IPS-NIHi7 (cell line): ENCODE measurements around the gene C18orf63.

Experiments used
- DNase-seq: peaks from one replicate; pipeline ENCODE4 v3.0.0; 2012; ENCODE audit warnings: mixed read lengths; ENCODE audit errors: extremely low spot score

C18orf63 gene

DNA sequence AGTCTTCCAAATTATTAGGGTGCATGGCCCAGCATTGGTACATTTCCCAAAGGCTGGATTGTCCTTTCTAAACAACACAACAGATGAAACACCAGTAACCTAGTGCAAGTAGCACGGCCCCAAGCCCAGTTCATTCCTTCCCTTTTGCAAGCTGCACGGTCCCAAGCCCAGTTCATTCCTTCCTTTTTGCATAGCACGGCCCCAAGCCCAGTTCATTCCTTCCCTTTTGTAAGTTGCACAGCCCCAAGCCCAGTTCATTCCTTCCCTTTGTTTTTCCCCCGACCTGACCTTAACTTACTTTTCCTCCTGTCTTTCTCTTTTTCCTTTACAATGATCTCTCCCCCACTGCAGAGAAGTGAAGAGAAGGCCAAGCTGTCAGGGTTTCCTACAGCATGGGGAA lies 60.9 kb downstream of the C18orf63 start:
- no peak for DNase-seq

DNA sequence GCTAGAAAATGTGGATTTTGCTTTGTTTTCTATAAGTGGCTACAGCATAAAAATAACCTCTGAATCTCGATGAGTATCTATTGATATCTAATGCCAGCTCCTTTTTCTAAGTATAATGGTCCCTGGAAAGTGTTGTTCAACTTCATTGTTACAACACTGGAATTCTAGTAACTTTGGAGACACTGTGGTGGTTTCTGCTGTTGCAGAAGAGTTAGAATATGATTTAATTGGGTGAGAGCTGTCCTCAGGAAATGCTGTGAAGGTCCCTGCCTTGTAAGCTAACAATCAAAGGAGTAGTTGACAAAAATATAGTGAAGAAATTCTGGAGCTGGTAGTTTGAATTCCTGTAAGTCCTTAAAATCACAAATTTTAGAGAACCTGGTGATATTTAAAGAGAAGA lies 62.1 kb downstream of the C18orf63 start:
- DNase-seq: no peak

DNA sequence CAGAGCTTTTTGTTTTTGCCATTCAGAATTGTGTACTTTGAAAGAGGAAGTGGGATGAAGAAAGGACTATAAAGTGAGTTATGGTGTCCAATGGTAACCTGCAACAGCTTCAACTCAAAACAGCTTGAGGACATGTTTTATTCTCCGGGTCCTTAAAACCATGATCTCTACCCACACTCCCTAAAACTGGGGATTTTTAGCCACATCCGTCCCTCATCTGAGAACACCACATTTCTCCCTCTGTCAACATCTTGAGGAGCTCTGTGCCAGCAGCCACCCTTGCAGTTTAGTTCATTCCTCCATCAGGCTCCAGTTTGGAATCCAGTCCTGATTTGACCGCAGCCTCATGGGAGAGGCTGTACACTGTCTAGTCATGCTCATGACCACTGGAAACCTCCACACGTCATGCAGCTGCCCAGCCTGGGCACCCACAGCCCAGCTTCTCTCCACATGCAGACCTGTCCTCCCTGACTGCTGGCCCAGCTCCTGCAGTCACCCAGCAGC lies 62.6 kb downstream of the C18orf63 start:
- DNase-seq: no peak

DNA sequence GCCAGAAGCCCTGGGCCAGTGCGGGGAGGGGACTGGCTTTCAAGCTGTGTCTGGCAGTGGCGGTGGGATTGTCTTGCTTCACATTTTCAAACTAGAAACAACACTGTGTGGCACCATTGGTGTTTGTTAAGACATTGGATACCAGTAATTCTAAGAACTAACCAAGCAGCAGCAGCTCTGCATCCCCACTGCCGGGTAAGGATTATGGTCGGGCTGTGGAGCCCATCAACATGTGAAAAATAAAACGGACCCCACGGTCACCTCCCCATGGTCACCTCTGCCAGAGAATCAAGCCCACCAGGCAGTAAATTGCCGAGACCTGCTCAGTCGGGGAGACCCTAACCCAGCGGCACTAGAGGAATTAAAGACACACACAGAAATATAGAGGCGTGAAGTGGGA lies 65.3 kb downstream of the C18orf63 start:
- DNase-seq: no peak

DNA sequence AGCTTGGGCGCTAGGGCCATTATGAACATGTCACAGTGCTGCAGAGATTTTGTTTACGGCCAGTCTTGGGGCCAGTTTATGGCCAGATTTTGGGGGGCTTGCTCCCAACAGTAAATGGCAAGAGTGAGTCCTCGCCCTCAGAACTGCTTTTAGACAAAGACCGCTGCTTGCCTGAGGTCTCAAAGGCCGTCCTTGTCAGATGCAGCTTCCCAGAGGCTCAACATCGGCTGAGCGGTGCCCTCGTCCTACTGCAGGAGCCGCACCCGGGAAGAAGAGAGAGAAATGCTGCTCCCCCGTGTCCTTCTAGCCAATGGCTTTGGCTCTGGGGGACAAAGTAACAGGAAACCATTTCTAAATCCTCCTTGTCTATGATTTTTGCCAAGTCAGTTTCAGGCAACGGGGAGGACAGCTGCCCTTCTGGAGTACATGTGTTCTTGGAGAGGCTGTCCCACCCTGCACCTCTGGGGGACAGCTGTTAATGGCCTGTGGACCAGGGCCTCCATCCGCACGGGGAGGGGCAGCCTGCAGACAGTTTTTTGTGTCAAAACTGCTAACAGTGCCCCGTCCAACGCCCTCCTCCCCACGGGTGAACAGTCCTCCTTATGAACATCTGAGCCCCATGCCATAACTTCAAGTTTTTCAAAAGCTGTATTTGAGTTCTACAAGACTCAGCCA lies 66.1 kb downstream of the C18orf63 start:
- no peak for DNase-seq

DNA sequence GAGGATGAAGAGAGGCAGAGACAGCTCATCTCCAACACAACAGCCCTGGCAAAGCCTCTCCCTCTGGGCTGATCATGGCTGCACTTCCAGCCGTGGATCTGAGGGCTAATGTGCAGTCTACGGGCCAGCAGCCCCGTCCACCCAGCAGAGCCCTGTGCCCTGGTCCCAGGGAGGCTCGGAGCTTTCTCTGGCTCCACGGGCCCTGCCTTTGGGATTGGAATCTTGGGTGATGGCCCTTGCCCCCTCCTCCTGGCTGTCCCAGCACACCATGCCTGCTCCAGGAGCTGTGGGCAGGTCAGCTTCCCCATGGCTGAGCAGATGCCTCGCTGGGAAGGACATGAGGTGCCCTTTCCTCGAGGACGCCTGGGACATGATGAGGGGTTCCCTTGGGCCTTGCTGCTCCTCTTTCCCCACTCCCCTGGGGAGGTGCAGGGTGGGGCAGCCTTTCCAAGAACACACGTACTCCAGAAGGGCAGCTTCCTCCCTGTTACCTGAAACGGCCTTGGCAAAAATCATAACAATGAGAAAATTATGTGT lies 66.9 kb downstream of the C18orf63 start:
- no peak for DNase-seq

DNA sequence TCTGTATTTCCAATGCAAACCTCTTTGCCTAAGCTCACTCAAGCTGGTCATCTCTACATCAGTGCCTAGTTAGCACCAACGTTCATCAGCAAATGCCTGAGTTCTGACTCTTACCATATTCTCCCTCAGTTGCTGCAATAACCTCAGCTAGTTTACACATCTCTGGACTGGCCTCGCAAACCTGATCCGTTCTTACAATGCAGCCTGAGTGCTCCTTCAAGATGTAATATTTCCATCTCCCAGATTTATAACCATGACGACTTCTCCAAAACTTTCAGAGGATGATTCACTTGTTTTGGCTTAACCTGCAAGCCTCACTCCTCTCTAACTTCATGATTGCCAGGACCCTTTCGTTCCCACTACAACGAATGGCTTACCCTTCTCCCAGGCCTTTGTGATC lies 71.7 kb downstream of the C18orf63 start:
- no peak for DNase-seq

DNA sequence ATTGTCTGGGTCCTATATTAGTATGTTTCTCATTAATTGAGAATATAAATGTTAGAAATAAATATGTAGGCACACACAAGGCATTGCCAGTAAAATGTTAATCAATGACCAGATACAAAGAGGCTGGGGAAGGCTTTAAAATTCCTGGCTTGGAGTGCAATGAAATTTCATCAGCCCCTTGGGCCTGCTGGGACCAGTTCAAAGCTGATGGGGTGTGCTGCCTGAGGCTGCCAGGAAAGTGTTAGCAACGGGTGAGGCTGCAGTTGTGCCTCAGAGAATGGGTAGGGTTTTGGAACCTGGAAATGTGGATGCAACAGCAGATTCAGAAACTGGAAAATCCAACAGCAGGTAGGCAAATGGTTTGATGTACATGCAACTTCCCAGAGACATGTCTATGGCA lies 72.6 kb downstream of the C18orf63 start:
- no peak for DNase-seq

DNA sequence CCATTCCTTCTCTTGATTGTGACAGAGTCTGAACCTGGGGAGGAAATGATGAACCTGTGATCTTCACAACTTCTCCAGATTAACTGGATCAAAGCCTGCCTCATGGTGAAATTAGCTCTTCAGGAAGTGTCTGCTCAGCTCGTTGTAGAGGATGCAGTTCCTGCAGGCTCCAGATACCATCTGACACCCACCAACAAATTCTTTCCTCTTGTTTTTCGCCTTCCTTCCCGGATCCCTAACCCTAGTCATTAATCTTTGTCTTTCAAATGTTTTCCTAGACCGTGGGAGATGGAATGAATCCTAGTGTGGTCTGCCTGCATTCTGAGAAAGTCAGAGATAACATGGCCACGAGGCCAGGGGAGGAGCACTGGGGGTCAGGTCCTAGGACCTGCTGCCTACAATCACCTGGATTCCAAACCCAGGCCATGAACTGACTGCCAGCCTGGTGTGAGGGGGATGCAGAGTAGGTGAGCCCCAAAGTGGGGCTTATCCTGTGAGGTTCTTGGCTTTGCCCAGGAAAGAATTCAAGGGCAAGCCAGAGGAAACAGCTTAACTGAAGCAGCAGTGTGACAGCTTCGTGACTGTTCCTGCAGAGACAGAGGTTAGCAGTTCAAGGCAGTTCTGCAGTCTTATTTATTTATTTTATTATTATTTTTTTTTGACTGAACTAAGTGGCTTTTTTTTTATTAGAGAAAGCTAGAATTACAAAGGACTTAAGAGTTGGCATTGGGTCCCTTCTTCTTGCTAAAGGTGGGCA lies 73.7 kb downstream of the C18orf63 start:
- no peak for DNase-seq

DNA sequence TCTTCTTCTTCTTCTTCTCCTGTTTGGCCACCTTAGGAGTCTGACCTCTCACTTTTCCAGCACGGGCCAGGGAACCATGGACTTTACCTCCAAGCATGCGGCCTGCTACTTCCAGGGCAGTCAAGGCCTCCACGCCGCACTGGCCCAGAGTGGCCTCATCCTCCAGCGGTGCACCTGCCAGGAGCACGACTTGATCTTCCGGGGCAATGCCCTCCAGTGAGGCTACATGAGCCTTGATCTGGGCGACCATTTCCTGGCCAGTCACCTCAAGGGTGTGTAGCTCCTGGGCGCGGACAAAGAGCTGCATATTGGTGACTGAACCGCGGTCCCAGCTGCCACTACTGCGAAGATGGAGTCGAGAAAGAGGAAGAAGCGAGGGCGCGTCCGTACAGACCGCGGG lies 74.4 kb downstream of the C18orf63 start:
- no peak for DNase-seq

DNA sequence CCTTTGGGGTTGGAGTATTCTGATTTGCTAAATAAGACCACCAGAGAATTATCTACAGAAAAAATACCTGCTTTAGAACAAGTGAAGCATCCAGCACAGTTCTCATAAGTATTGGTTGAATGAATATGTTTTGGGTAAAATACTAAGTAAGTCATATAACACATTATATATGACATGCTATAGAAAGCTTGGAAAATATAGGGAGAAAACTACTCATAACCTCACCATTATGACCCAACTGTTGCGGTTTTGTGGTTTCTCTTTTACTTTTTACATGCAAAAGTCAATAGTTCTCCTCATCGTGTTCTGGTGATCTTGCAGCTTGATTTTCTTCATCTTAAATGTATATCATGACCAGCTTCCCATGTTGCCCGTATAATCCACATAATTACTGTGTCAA lies 75.3 kb downstream of the C18orf63 start:
- no peak for DNase-seq

DNA sequence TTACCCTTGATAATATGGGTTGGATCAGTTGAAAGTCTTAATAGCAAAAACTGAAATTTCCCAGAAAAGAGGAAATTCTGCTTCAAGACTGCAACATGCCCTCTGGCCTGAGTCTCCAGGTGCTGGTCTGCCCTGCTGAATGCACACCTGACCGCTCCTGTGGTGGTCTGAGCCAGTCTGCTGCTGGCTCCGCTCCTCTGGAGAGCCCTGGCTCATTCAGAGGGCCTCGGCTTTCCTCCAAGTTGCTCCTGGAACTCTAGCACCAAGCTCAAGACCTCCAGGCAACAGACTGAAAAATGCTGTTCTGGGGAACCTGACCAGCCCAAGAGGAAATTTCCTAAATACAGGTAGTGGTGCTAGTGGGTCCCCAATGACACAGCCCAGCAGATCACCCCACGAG lies 76.7 kb downstream of the C18orf63 start:
- DNase-seq: no peak

DNA sequence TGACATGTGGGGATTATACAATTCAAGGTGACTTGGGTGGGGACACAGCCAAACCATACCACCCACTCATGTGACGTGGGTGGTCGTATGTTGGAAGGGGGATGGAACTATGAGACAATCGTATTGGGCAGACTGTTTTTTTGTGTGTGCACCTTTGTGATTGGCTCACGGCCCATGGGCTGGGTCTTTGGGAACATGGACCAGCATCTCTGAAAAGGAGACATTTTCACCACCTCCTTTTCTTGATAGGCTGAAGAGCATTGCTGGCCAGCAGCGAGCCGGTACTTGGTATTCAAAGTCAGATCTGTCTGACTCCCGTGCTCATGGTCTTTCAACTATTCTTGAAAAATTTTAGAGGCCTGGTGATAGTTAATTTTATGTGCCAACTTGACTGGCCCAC lies 79.4 kb downstream of the C18orf63 start:
- no peak for DNase-seq

DNA sequence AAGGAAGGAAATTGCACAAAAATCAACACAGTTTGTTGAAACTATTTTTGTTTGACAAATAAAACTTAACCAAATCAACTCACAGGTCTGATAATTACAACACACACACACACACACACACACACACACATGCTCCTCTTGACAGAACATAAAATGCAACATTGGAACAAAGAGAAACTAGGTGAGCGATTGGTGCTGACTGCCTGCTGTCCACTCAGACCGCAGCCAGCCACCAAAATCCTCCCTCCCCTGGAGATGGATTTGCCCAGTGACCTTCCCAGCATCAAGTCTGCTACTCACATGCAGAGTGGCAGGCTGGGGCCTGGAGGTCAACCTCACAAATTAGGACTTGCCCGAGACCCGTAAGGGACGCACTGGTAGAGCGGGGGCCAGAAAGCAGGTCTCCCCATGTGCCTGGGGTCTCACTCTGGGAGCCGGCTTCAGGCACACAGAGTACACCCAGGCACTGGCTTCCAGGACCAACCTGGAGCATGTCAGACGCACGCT lies 80.1 kb downstream of the C18orf63 start:
- DNase-seq: no peak

DNA sequence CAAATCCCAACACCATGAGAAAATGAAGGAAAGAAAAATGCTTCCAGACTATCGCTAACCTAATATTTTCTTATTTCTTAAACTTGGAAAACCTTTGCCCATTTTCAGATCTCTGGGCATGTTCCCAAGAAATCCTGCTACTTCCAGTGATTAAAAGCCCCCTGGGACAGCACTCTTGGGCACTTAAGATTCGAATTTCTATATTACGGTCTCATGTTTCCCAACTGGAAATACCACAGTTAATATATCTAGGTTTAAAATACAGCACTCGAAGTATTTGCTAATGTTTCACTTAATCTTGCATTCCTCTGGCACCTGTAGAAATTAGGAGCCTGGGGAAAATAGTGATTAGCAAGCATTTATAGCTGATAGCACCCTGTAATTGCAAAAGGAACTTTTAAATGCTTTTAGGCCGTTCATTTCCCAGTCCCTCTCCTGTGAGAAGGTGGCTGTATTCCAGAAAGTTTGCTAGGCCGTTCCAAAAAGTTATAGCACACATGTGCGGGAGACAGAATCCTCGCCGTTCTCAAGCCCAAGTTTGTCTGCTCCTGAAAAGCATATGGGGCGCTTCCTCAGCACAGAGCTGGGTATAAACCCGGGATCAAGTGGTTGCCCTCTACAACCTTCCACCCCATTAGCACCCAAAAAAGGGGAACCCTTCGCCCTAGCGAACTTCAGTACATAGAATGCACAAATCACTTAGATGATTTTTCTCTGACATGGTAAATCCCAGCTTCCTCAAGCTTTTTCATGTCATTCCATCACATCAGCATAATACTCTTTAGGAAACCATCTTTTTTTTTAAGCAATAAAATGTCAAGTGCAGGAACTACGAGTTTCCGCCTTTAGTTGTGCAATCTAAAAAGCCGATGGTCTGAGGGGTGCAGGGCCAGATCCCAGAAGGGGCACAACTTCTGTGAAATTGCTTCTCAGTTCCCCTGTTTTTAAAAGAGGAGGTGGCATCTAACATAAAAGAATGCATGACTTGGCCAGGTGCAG lies 80.8 kb downstream of the C18orf63 start:
- DNase-seq: no peak

DNA sequence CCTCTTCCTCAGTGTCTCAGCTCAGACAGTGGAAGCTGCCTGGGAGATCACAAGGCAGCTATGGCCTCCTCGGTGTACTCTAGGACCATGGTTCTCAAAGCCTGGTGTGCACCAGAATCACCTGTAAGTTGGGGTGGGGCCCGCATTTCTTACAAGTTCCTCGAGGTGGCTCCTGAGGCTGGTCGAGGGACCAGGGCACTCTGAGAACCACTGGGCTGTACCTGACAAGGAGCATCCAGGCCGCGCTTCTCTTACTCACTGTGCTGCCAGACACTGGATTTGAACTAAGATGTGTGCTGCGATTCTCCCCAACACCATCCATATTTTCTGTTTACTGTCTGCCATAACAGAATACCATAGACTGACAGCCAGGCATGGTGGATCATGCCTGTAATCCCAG lies 81.9 kb downstream of the C18orf63 start:
- DNase-seq: no peak

DNA sequence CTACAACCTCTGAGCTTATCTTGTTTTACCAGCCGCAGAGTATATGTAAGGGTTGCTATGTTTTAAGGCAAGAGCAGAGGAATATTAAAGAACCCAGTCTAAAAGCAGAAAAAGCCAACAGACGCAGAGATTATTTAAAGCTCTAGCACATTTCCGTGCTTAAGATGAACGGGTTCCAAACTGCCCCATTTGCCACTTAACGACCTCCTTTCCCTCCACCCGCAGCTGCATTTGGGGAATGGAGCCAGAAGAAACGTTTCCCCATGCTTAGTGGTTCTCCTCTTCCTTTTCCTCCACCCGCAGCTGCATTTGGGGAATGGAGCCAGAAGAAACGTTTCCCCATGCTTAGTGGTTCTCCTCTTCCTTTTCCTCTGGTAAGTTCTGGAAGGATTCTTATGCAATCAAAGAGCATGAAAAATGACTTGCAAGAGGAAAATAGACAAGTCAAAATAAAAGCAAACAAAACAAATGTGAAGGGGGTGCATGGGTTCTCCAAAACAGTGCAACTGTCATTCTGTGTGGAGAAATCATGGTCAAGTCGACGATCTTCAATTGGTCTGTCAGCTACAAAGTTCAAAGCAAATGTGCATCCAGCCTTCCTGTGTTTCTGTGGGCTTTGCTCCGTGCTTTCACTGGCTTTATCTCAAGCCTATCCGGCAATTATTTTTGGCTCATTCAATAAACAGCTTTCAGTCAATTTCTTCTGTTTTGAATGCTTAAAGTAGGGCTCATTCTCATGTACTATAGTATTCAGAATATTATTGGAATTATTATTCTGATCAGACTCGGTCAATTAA lies 83.7 kb downstream of the C18orf63 start:
- DNase-seq: no peak

DNA sequence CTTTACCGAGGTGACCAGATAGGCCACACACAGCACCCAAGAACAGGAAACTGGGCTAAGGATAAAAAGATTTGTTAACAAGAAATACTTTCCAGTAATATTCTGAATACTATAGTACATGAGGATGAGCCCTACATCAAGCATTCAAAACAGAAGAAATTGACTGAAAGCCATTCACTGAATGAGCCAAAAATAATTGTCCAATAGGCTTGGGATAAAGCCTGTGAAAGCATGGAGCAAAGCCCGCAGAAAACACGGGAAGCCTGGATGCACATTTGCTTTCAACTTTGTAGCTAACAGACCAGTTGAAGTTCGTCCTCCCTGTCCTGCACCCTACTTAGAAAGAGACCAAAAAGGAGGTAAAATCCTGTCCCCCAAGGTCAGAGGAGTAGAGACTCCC lies 85.2 kb downstream of the C18orf63 start:
- no peak for DNase-seq

DNA sequence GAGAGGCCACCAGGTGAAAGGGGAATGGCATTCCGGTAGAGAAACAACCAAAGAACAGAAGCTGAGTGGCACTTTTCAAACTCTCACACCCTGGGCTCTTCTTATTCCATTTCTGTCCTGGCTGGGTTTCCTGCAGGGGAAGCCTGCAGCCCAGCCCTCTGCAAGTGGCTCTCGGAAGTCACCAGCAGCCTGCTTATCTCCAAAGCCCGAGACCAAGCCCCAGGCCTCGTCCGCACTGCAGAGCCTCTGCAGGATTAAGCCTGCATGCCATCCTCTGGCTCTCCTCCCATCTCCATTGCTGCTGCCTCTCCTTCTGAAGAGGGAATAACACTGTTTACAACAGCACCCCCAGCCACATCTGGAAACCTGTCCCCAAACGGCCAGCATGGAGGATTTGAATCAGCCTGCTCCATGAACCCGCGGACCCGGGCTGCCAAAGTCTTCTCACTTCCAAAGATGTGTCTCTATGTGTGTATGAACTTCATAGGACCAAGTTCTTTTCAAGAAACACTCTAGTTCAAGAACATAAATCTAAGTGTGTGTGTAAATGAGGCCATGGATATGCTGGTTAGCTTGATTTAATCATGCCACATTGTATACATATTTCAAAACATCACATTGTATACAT lies 87.3 kb downstream of the C18orf63 start:
- DNase-seq: peak; percentile 53

DNA sequence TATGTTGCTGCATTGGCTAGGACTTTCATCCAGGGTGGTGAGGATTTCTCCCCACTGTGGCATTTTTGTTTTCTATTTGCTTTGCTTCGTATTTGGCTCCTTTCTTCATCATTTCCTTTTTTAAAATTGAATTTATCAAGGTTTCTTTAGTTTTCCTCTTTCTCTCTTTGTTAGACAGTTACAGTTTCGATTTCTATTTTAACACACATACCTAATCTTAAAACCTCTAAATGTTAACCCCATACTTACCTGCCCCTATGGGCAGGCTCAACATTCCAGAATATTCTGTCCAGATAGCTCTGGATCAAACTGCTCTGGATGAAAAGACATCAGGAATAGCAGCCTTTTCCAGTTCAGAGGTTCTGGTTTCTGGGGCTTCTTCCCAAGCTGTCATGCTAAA lies 92.2 kb downstream of the C18orf63 start:
- DNase-seq: no peak
